DOHH2 (cell line): ENCODE results near the gene PTP4A2.

ENCODE experiments used
- H3F3A ChIP-seq: fragments of 200-600 bp; sonication (generic), shearing (Covaris generic); 2 replicates; pipeline ENCODE4 v1.6.0; 2016; ENCODE audit warnings: antibody characterized with exemption, mild to moderate bottlenecking; ENCODE audit not compliant: control insufficient read depth, insufficient read depth
- H3K27ac ChIP-seq: fragments of 200-600 bp; sonication (generic); 2 replicates; pipeline ENCODE4 v1.5.1; 2014; ENCODE audit warnings: low read depth, mild to moderate bottlenecking, low read length, moderate library complexity
- H3K27me3 ChIP-seq: fragments of 200-600 bp; sonication (generic); 2 replicates; pipeline ENCODE4 v1.6.1; 2014; ENCODE audit warnings: mild to moderate bottlenecking, low read length, mixed read lengths; ENCODE audit not compliant: control insufficient read depth
- H3K36me3 ChIP-seq: fragments of 200-600 bp; sonication (generic); 2 replicates; pipeline ENCODE4 v1.6.1; 2014; ENCODE audit warnings: mild to moderate bottlenecking, low read length, moderate library complexity, mixed read lengths; ENCODE audit not compliant: control insufficient read depth
- H3K4me1 ChIP-seq: fragments of 200-600 bp; sonication (generic); 2 replicates; pipeline ENCODE4 v1.6.1; 2014; ENCODE audit warnings: mild to moderate bottlenecking, low read length, mixed read lengths; ENCODE audit not compliant: control insufficient read depth
- H3K4me2 ChIP-seq: fragments of 200-600 bp; sonication (generic); 2 replicates; pipeline ENCODE4 v1.6.0; 2014; ENCODE audit warnings: mild to moderate bottlenecking, low read length, moderate library complexity
- H3K4me3 ChIP-seq: fragments of 200-600 bp; sonication (generic); 2 replicates; pipeline ENCODE4 v1.5.1; 2014; ENCODE audit warnings: mild to moderate bottlenecking, low read length, mixed read lengths
- H3K79me2 ChIP-seq: fragments of 200-600 bp; sonication (generic); 2 replicates; pipeline ENCODE4 v1.6.1; 2014; ENCODE audit warnings: mild to moderate bottlenecking, low read length, mixed read lengths; ENCODE audit not compliant: control insufficient read depth
- H3K9me2 ChIP-seq: fragments of 200-600 bp; sonication (generic); replicated peaks from 2 replicates; pipeline ENCODE4 v1.6.1; 2014; ENCODE audit warnings: mild to moderate bottlenecking, low read length, mixed read lengths; ENCODE audit not compliant: control insufficient read depth
- H3K9me3 ChIP-seq: fragments of 200-600 bp; sonication (generic); 2 replicates; pipeline ENCODE4 v1.6.1; 2014; ENCODE audit warnings: antibody characterized with exemption, low read length, mixed read lengths; ENCODE audit not compliant: control insufficient read depth, insufficient read depth
- H4K20me1 ChIP-seq: fragments of 200-600 bp; sonication (generic); 2 replicates; pipeline ENCODE4 v1.6.0; 2014; ENCODE audit warnings: low read depth, mild to moderate bottlenecking, antibody characterized with exemption, low read length, moderate library complexity; ENCODE audit not compliant: control insufficient read depth, insufficient read depth
- EZH2phosphoT487 ChIP-seq: fragments of 200-600 bp; sonication (generic); IDR thresholded peaks from 2 replicates; pipeline ENCODE4 v1.6.1; 2017; ENCODE audit warnings: borderline replicate concordance, mild to moderate bottlenecking, antibody characterized with exemption, low read length, moderate library complexity, mixed read lengths
- TF ChIP-seq, protein P1 (sequence below): fragments of 200-600 bp; sonication (generic); IDR thresholded peaks from one replicate; pipeline ENCODE4 v1.5.1; 2014; ENCODE audit warnings: antibody characterized with exemption, mild to moderate bottlenecking, low read depth, low read length; ENCODE audit not compliant: poor library complexity, severe bottlenecking

PTP4A2 gene

DNA sequence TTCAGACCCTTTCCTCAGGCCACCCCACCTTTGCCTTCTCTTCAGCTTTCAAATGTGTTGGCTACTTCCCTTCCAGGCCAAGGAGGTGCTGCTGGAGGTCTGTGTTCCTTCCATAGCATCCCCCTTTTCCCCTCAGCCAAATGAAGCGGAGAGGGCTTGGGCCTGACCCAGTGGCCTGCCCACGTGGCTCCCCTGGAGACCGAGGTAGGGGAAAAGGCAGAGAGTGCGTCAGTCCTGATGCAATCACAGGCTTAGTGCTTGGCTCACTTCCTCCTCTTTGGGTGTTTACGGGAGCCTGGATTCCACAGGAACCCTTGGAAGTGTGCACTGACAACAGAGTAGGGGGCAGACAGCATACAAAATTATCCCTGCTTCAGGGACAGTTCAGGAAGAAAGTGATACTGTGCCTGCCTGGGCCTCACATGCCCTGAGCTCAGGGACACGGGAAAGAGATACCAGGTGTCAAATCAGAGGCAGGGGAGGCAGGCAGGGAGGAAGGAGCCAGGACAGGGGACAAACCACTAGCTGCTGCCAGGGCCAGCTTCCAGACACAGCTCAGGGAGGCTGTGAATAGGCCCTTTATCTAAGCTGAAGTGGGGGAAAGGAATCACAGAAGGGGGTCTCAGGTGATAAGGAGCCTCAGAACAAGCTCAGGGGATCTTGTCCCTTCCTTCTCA, 16.6 kb upstream of the PTP4A2 start:
- Histone ChIP-seq H3K27ac (no peak overlapping the region), H3K4me1 (peaks cover 20% of the 10 kb centered on the region)

DNA sequence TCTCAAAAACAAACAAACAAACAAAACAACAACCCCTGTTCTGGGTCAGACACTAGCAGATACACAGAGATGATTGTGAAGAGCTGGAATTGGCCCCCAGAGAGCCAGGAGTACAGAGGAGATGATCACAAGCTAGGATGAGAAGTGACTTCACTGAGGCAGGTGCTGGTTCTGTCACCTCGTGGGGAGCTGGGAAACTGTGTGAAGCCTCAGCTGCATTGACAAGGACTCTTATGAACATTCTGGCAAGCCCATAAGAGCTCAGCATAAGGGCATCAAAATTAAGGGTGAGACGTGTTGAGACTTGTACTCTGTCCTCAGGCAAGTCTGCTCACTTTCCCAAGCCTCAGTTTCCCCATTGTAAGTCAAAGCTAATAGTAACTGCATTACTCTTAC, 14.7 kb upstream of the PTP4A2 start:
- TF ChIP-seq EZH2phosphoT487: no peak
- TF ChIP-seq, protein P1, sequence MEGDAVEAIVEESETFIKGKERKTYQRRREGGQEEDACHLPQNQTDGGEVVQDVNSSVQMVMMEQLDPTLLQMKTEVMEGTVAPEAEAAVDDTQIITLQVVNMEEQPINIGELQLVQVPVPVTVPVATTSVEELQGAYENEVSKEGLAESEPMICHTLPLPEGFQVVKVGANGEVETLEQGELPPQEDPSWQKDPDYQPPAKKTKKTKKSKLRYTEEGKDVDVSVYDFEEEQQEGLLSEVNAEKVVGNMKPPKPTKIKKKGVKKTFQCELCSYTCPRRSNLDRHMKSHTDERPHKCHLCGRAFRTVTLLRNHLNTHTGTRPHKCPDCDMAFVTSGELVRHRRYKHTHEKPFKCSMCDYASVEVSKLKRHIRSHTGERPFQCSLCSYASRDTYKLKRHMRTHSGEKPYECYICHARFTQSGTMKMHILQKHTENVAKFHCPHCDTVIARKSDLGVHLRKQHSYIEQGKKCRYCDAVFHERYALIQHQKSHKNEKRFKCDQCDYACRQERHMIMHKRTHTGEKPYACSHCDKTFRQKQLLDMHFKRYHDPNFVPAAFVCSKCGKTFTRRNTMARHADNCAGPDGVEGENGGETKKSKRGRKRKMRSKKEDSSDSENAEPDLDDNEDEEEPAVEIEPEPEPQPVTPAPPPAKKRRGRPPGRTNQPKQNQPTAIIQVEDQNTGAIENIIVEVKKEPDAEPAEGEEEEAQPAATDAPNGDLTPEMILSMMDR: no peak
- Histone ChIP-seq H3K4me1 (peaks cover 15% of the 10 kb centered on the region), H3K4me2 (no peak overlapping the region), H3F3A (no peaks in the 10 kb centered on the region), H3K36me3 (no peaks in the 10 kb centered on the region), H3K9me2 (no peaks in the 10 kb centered on the region), H3K9me3 (no peaks in the 10 kb centered on the region), H3K27me3 (no peaks in the 10 kb centered on the region), H3K79me2 (no peaks in the 10 kb centered on the region), H3K27ac (no peak overlapping the region), H4K20me1 (no peaks in the 10 kb centered on the region), H3K4me3 (no peak overlapping the region)

More for the DNA sequence above, 16.6 kb upstream of the PTP4A2 start:
- Histone ChIP-seq H3K9me3 (no peaks in the 10 kb centered on the region), H3K79me2 (no peaks in the 10 kb centered on the region), H3K9me2 (no peaks in the 10 kb centered on the region), H3K4me2 (no peak overlapping the region), H4K20me1 (no peaks in the 10 kb centered on the region), H3F3A (no peaks in the 10 kb centered on the region), H3K36me3 (no peaks in the 10 kb centered on the region), H3K4me3 (no peak overlapping the region), H3K27me3 (no peaks in the 10 kb centered on the region)
- no peak for TF ChIP-seq EZH2phosphoT487
- TF ChIP-seq, protein P1: no peak

DNA sequence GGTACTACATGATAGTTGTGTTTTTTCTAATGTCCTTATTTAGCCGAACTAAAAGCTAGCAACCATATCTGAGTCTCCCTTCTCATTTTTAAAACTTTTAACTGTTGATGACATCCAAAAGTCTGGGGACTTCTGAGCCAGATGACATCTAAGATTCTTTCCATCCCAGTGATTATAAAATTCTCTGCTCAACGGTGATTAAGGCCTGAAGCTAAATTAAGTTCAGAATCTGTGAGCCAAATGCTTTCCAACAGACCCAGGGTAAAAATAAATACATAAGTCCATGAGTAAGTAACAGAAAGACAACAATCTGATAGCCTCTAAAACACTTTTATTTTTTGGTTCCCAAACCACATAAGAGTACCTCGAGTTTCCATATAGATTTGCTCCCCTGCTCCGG, 13.1 kb upstream of the PTP4A2 start:
- no peak for TF ChIP-seq EZH2phosphoT487
- TF ChIP-seq, protein P1: no peak
- Histone ChIP-seq H3K4me3 (no peak overlapping the region), H3F3A (no peaks in the 10 kb centered on the region), H3K27ac (no peak overlapping the region), H4K20me1 (no peaks in the 10 kb centered on the region), H3K4me2 (no peak overlapping the region), H3K27me3 (no peaks in the 10 kb centered on the region), H3K79me2 (no peaks in the 10 kb centered on the region), H3K4me1 (peaks cover 14% of the 10 kb centered on the region), H3K36me3 (no peaks in the 10 kb centered on the region), H3K9me3 (no peaks in the 10 kb centered on the region), H3K9me2 (no peaks in the 10 kb centered on the region)
